AG09319 (cell line): ENCODE measurements around the gene LARP4B.

Experiments used
- DNase-seq: peaks from one replicate; pipeline ENCODE4 v3.0.0-alpha.2; 2010; ENCODE audit warnings: low read depth; ENCODE audit errors: extremely low read depth
- CTCF ChIP-seq: IDR thresholded peaks from 2 replicates; pipeline ENCODE4 v1.5.1; 2011; ENCODE audit warnings: low read depth, mild to moderate bottlenecking, inconsistent platforms, low read length, moderate library complexity

The LARP4B gene

GRCh38 chr10:804787-805619 is 126.5 kb downstream of the LARP4B start:
- no peak for TF ChIP-seq CTCF
- DNase-seq = no peak

GRCh38 chr10:804191-804781 is 127.2 kb downstream of the LARP4B start:
- no peak for TF ChIP-seq CTCF
- no peak for DNase-seq

GRCh38 chr10:803041-803741 is 128.3 kb downstream of the LARP4B start:
- no peak for DNase-seq
- TF ChIP-seq CTCF = no peak

- TF ChIP-seq CTCF = no peak
- no peak for DNase-seq
Measured at GRCh38 chr10:802506-802905, 129.0 kb downstream of the LARP4B start.

GRCh38 chr10:797179-797578 is 134.3 kb downstream of the LARP4B start:
- no peak for TF ChIP-seq CTCF
- no peak for DNase-seq

GRCh38 chr10:796233-796632 is 135.3 kb downstream of the LARP4B start:
- DNase-seq = no peak
- no peak for TF ChIP-seq CTCF

- TF ChIP-seq CTCF = peak; percentile 16
- no peak for DNase-seq
Measured at GRCh38 chr10:794382-794956, 137.0 kb downstream of the LARP4B start.
